Endothelial cell of umbilical vein (primary cell): Measurements from ENCODE around the gene PPP1R3D. TPM values are rescaled to one million over a fixed set of nuclear protein-coding genes. Genes with fewer than 3 reads are reported as not detected.

Experiments
- BruUV-seq: library from RNA; stranded (reverse); fragments of 400-500 nt; replicated peaks from 2 replicates; lab custom pipeline; 2021; lab: Mats Ljungman, UMichigan
- CTCF ChIA-PET: fragments of 300-600, 350-600 bp; sonication (Branson Sonifier 250); formaldehyde crosslinking; loops from one replicate; lab custom pipeline; 2021; ENCODE audit warnings: antibody characterized with exemption, inconsistent platforms; lab: Charles Lee
- POLR2A ChIA-PET: fragments of 300-600, 350-600 bp; sonication (Branson Sonifier 250); formaldehyde crosslinking; loops from one replicate; lab custom pipeline; 2021; ENCODE audit warnings: antibody characterized with exemption, inconsistent platforms; lab: Charles Lee
- DNase-seq: peaks from one replicate; pipeline ENCODE4 v3.0.0-alpha.2; 2011; ENCODE audit warnings: low read depth, low spot score
- FAIRE-seq: peaks from 2 replicates; lab custom pipeline; 2011; peaks lifted over from hg19 to GRCh38; lab: Jason Lieb, UNC
- H2AFZ ChIP-seq: 2 replicates; pipeline ENCODE4 v1.6.0; 2012; ENCODE audit warnings: low read depth, low read length, control low read depth, inconsistent platforms
- H3K27ac ChIP-seq: 2 replicates; pipeline ENCODE4 v1.5.1; 2011; ENCODE audit warnings: low read depth, mild to moderate bottlenecking, control low read depth, low read length, moderate library complexity; ENCODE audit not compliant: insufficient read depth
- H3K27me3 ChIP-seq, 2 experiments: 2 replicates each; pipeline versions ENCODE4 v1.6.0 to v1.6.1; 2011; ENCODE audit warnings: low read length in 2 of 2, mixed read lengths in 1 of 2; ENCODE audit not compliant: control insufficient read depth in 2 of 2, insufficient read depth in 2 of 2
- H3K36me3 ChIP-seq, 2 experiments: 2 replicates in 1 of 2; 3 replicates in 1 of 2; pipeline ENCODE4 v1.5.1; 2011; ENCODE audit warnings: low read length in 2 of 2, mild to moderate bottlenecking in 1 of 2, moderate library complexity in 1 of 2; ENCODE audit not compliant: control insufficient read depth in 2 of 2, insufficient read depth in 2 of 2; ENCODE audit errors: extremely low read depth in 1 of 2
- H3K4me1 ChIP-seq: 3 replicates; pipeline ENCODE4 v1.5.1; 2011; ENCODE audit warnings: mild to moderate bottlenecking, low read length; ENCODE audit not compliant: control insufficient read depth, insufficient read depth; ENCODE audit errors: extremely low read depth
- H3K4me2 ChIP-seq: 2 replicates; pipeline ENCODE4 v1.6.1; 2011; ENCODE audit warnings: low read length, control low read depth, mixed read lengths; ENCODE audit not compliant: insufficient read depth
- H3K4me3 ChIP-seq, 3 experiments: fragments of 200-600 bp in 1 of 3; sonication (generic), shearing (Covaris generic) in 1 of 3; replicated peaks in 1 of 3; 2 replicates each; pipeline ENCODE4 v1.5.1; 2011 to 2016; ENCODE audit warnings: control low read depth in 3 of 3, low read length in 3 of 3, mild to moderate bottlenecking in 2 of 3, inconsistent platforms in 1 of 3, low read depth in 1 of 3, moderate library complexity in 1 of 3; ENCODE audit not compliant: insufficient read depth in 1 of 3
- H3K79me2 ChIP-seq: 2 replicates; pipeline ENCODE4 v1.6.0; 2012; ENCODE audit warnings: low read length, inconsistent platforms; ENCODE audit not compliant: control insufficient read depth, insufficient read depth
- H3K9ac ChIP-seq: replicated peaks from 2 replicates; pipeline ENCODE3; 2011; ENCODE audit warnings: low read length, control low read depth; ENCODE audit not compliant: insufficient read depth; ENCODE audit errors: extremely low read depth
- H3K9me1 ChIP-seq: replicated peaks from 3 replicates; pipeline ENCODE4 v1.6.0; 2011; ENCODE audit warnings: mild to moderate bottlenecking, low read length; ENCODE audit not compliant: control insufficient read depth, insufficient read depth; ENCODE audit errors: extremely low read depth
- H3K9me3 ChIP-seq: replicated peaks from 2 replicates; pipeline ENCODE4 v1.5.1; 2012; ENCODE audit warnings: low read length, inconsistent platforms; ENCODE audit not compliant: control insufficient read depth, insufficient read depth
- H4K20me1 ChIP-seq: replicated peaks from 2 replicates; pipeline ENCODE3; 2011; ENCODE audit warnings: mild to moderate bottlenecking, low read length; ENCODE audit not compliant: control insufficient read depth, insufficient read depth; ENCODE audit errors: extremely low read depth
- CTCF ChIP-seq, 2 donors: IDR thresholded peaks; 1 replicate in 1 of 2; 2 replicates in 1 of 2; pipeline ENCODE4 v1.5.1; 2011; ENCODE audit warnings: low read length in 2 of 2, mild to moderate bottlenecking in 2 of 2, moderate library complexity in 2 of 2, control low read depth in 1 of 2, inconsistent platforms in 1 of 2, low read depth in 1 of 2; ENCODE audit not compliant: insufficient read depth in 1 of 2; ENCODE audit errors: extremely low read depth in 1 of 2
- EZH2 ChIP-seq: IDR thresholded peaks from 2 replicates; pipeline ENCODE4 v1.6.1; 2012; ENCODE audit warnings: borderline replicate concordance, low read depth, mild to moderate bottlenecking, moderate library complexity, low read length, inconsistent platforms; ENCODE audit not compliant: severe bottlenecking
- FOS ChIP-seq: IDR thresholded peaks from 2 replicates; pipeline ENCODE4 v1.6.1; 2011; ENCODE audit warnings: mild to moderate bottlenecking, low read length, moderate library complexity, borderline replicate concordance; ENCODE audit not compliant: insufficient read depth
- GATA2 ChIP-seq: IDR thresholded peaks from 2 replicates; pipeline ENCODE4 v1.7.0; 2011; ENCODE audit warnings: low read depth, mild to moderate bottlenecking, moderate library complexity, mixed read lengths, low read length; ENCODE audit not compliant: insufficient read length, insufficient read depth
- JUN ChIP-seq: IDR thresholded peaks from 2 replicates; pipeline ENCODE4 v1.6.1; 2011; ENCODE audit warnings: borderline replicate concordance, low read depth; ENCODE audit not compliant: insufficient read length, insufficient read depth
- MAX ChIP-seq: IDR thresholded peaks from 2 replicates; pipeline ENCODE4 v1.6.1; 2011; ENCODE audit not compliant: insufficient read depth, insufficient read length
- MYC ChIP-seq: IDR thresholded peaks from one replicate; pipeline ENCODE4 v1.6.1; 2011; ENCODE audit warnings: mild to moderate bottlenecking, low read depth, low read length
- POLR2A ChIP-seq: IDR thresholded peaks from 2 replicates; pipeline ENCODE4 v1.6.1; 2012; ENCODE audit warnings: low read depth, mild to moderate bottlenecking, control low read depth, low read length
- POLR2AphosphoS5 ChIP-seq: IDR thresholded peaks from 2 replicates; pipeline ENCODE4 v1.6.1; 2012; ENCODE audit warnings: low read depth, mild to moderate bottlenecking, control low read depth, low read length, moderate library complexity; ENCODE audit not compliant: insufficient read depth
- dilution Hi-C: fragments of 300-500 bp; cut with MboI; formaldehyde crosslinking; loops from one replicate; pipeline ENCODE4 v1.15.0; 2019; ENCODE audit warnings: low sequenced_read_pairs; ENCODE audit not compliant: extremely low pct_ligation_motif_present
- intact Hi-C: fragments of 100-400 bp; cut with micrococcal nuclease; formaldehyde crosslinking; loops from one replicate; pipeline ENCODE4 v1.10.0; 2022
- polyA plus RNA-seq, 4 experiments: library from polyadenylated mRNA; depleted of rRNA in 3 of 4; stranded (reverse) in 3 of 4; unstranded in 1 of 4; fragments of >200 nt; gene quantifications; 2 replicates each; pipeline versions ENCODE4 v1.2.1 to v1.2.3, GENCODE V29; 2011 to 2012; ENCODE audit warnings: missing spikeins in 1 of 4
- total RNA-seq: library from RNA; stranded (reverse); gene quantifications from 2 replicates; pipeline ENCODE4 v1.2.3, GENCODE V29; 2021

The PPP1R3D gene
- total and polyA plus RNA-seq, 2 donors (not counting 3 experiments of a cell fraction or from before 2014, with no cell fraction given) = 1.7 to 5.2 TPM

GRCh38 chr20:59966428-59966827 lies 26.3 kb upstream of the PPP1R3D start:
- no TSS peak for BruUV-seq
- H3K4me2 ChIP-seq = no peak overlapping the region
- POLR2A ChIA-PET = no interaction called here

More at GRCh38 chr20:59966428-59966827, 26.3 kb upstream of the PPP1R3D start:
- dilution Hi-C loops = no loop called here
- Histone ChIP-seq H3K27me3 (no peaks in the 10 kb centered on the region), H3K9ac (no peak overlapping the region), H3K27ac (no peak overlapping the region), H3K4me1 (no peaks in the 10 kb centered on the region), H3K9me1 (no peaks in the 10 kb centered on the region), H2AFZ (no peak overlapping the region), H3K4me3 (no peak overlapping the region), H4K20me1 (no peaks in the 10 kb centered on the region), H3K36me3 (no peaks in the 10 kb centered on the region), H3K9me3 (no peaks in the 10 kb centered on the region), H3K79me2 (no peaks in the 10 kb centered on the region)
- intact Hi-C loops = no loop called here
- TF ChIP-seq CTCF (IDR thresholded peaks at IDR 0.05; ENCODE audit: extremely low read depth in 1 of 2, insufficient read depth in 1 of 2, low read depth in 1 of 2, low read length in 2 of 2) (no peak), JUN (no peak), GATA2 (no peak), MAX (no peak), FOS (no peak), POLR2AphosphoS5 (no peak), POLR2A (no peak), MYC (no peak), EZH2 (no peak)
- CTCF ChIA-PET = no interaction called here
- no peak for DNase-seq
- no peak for FAIRE-seq
